ENCODE results near the gene KRTAP5-6. TPM values are rescaled to one million over a fixed set of nuclear protein-coding genes. Genes with fewer than 3 reads are reported as not detected.
"Not testable (repeated sequence)": the region's sequence is repeated elsewhere in the genome, so short reads cannot be mapped to it uniquely, and the experiment has no call there.

KRTAP5-6 gene
- total RNA-seq, 1 donor from 2014 or later: not detected

- H3K27me3 Mint-ChIP-seq (ENCODE audit: low read depth): peaks cover 58% of the 10 kb centered on the region
- H3K4me1 Mint-ChIP-seq (ENCODE audit: low read depth): no peaks in the 10 kb centered on the region
- H3K36me3 Mint-ChIP-seq (ENCODE audit: low read depth): no peaks in the 10 kb centered on the region
- no peak for DNase-seq (ENCODE audit: low spot score)
- no peak for TF ChIP-seq CTCF (IDR thresholded peaks at IDR 0.05)
- H3K4me3 Mint-ChIP-seq (ENCODE audit: unreplicated experiment): no peak overlapping the region
- H3K9me3 Mint-ChIP-seq (ENCODE audit: low read depth): no peaks in the 10 kb centered on the region
- H3K27ac Mint-ChIP-seq (ENCODE audit: unreplicated experiment): no peak overlapping the region
Observed at GRCh38 chr11:1674173-1675131, 22.5 kb upstream of the KRTAP5-6 start.

GRCh38 chr11:1675536-1676228, 21.3 kb upstream of the KRTAP5-6 start:
- peaks cover 54% of the 10 kb centered on the region for H3K27me3 Mint-ChIP-seq (ENCODE audit: low read depth)
- no peak for DNase-seq (ENCODE audit: low spot score)
- H3K36me3 Mint-ChIP-seq (ENCODE audit: low read depth): no peaks in the 10 kb centered on the region
- H3K4me3 Mint-ChIP-seq (ENCODE audit: unreplicated experiment): no peak overlapping the region
- no peak overlapping the region for H3K27ac Mint-ChIP-seq (ENCODE audit: unreplicated experiment)
- no peaks in the 10 kb centered on the region for H3K9me3 Mint-ChIP-seq (ENCODE audit: low read depth)
- no peaks in the 10 kb centered on the region for H3K4me1 Mint-ChIP-seq (ENCODE audit: low read depth)
- TF ChIP-seq CTCF (IDR thresholded peaks at IDR 0.05): no peak

DNA sequence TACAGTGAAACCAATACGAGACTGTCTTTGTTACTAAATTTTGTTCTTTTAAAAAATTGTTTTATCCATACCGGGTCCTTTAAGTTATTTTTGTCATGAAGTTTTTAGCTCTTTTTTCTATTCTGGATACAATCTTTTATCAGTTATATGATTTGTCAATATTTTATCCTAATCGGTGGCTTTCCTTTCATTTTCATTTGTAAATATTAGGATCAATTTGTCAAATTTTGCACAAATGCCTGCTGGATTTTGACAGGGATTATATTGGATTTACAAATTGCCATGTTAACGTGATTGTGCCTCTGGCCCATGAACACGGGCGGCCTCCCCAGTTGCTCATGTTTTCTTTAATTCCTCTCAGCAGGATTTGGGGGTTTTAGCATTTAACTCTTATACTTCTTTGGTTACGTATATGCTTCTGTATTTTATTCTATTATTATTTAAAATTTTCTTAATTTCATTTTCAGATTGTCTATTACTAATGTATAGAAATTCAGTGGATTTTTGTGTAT, 20.7 kb upstream of the KRTAP5-6 start:
- H3K27me3 Mint-ChIP-seq (ENCODE audit: low read depth): peaks cover 50% of the 10 kb centered on the region
- no peak overlapping the region for H3K27ac Mint-ChIP-seq (ENCODE audit: unreplicated experiment)

GRCh38 chr11:1679881-1680280, 17.1 kb upstream of the KRTAP5-6 start:
- DNase-seq (ENCODE audit: low spot score): no peak
- peaks cover 22% of the 10 kb centered on the region for H3K27me3 Mint-ChIP-seq (ENCODE audit: low read depth)
- TF ChIP-seq CTCF (IDR thresholded peaks at IDR 0.05): no peak
- no peaks in the 10 kb centered on the region for H3K4me1 Mint-ChIP-seq (ENCODE audit: low read depth)
- H3K9me3 Mint-ChIP-seq (ENCODE audit: low read depth): no peaks in the 10 kb centered on the region
- H3K36me3 Mint-ChIP-seq (ENCODE audit: low read depth): no peaks in the 10 kb centered on the region
- H3K4me3 Mint-ChIP-seq (ENCODE audit: unreplicated experiment): no peak overlapping the region
- H3K27ac Mint-ChIP-seq (ENCODE audit: unreplicated experiment): no peak overlapping the region

More for the DNA sequence above, 20.7 kb upstream of the KRTAP5-6 start:
- H3K36me3 Mint-ChIP-seq (ENCODE audit: low read depth): no peaks in the 10 kb centered on the region
- H3K4me3 Mint-ChIP-seq (ENCODE audit: unreplicated experiment): no peak overlapping the region
- TF ChIP-seq CTCF (IDR thresholded peaks at IDR 0.05): no peak
- H3K9me3 Mint-ChIP-seq (ENCODE audit: low read depth): no peaks in the 10 kb centered on the region
- DNase-seq (ENCODE audit: low spot score): no peak
- no peaks in the 10 kb centered on the region for H3K4me1 Mint-ChIP-seq (ENCODE audit: low read depth)

GRCh38 chr11:1682225-1682905, 14.6 kb upstream of the KRTAP5-6 start:
- TF ChIP-seq CTCF (IDR thresholded peaks at IDR 0.05): no peak
- no peak overlapping the region for H3K4me3 Mint-ChIP-seq (ENCODE audit: unreplicated experiment)

GRCh38 chr11:1683216-1683615, 13.8 kb upstream of the KRTAP5-6 start:
- H3K27ac Mint-ChIP-seq (ENCODE audit: unreplicated experiment); H3K36me3 Mint-ChIP-seq (ENCODE audit: low read depth); H3K9me3 Mint-ChIP-seq (ENCODE audit: low read depth); DNase-seq (ENCODE audit: low spot score); H3K4me3 Mint-ChIP-seq (ENCODE audit: unreplicated experiment); H3K27me3 Mint-ChIP-seq (ENCODE audit: low read depth); H3K4me1 Mint-ChIP-seq (ENCODE audit: low read depth): not testable (repeated sequence)

More at GRCh38 chr11:1682225-1682905, 14.6 kb upstream of the KRTAP5-6 start:
- Mint-ChIP-seq H3K27me3 (ENCODE audit: low read depth) (peaks cover 9% of the 10 kb centered on the region), H3K4me1 (ENCODE audit: low read depth) (no peaks in the 10 kb centered on the region), H3K36me3 (ENCODE audit: low read depth) (no peaks in the 10 kb centered on the region), H3K9me3 (ENCODE audit: low read depth) (no peaks in the 10 kb centered on the region), H3K27ac (ENCODE audit: unreplicated experiment) (no peak overlapping the region)
- no peak for DNase-seq (ENCODE audit: low spot score)

- H3K36me3 Mint-ChIP-seq (ENCODE audit: low read depth); H3K4me1 Mint-ChIP-seq (ENCODE audit: low read depth); H3K4me3 Mint-ChIP-seq (ENCODE audit: unreplicated experiment); DNase-seq (ENCODE audit: low spot score); H3K27ac Mint-ChIP-seq (ENCODE audit: unreplicated experiment); H3K9me3 Mint-ChIP-seq (ENCODE audit: low read depth): not testable (repeated sequence)
- H3K27me3 Mint-ChIP-seq (ENCODE audit: low read depth): peaks cover 14% of the 10 kb centered on the region
Observed at GRCh38 chr11:1683904-1684572, 13.0 kb upstream of the KRTAP5-6 start.

Measured in chondrocyte (in vitro differentiated cells).